ENCODE measurements around the gene PABPN1L.
"Not testable (repeated sequence)": the region's sequence is repeated elsewhere in the genome, so short reads cannot be mapped to it uniquely, and the experiment has no call there.

The PABPN1L gene

GRCh38 chr16:88900662-88901052, 34.2 kb upstream of the PABPN1L start:
- no peaks in the 10 kb centered on the region for H3K36me3 ChIP-seq (ENCODE audit: control insufficient read depth, insufficient read depth, low read length)
- no peaks in the 10 kb centered on the region for H3K9me3 ChIP-seq (ENCODE audit: control insufficient read depth, low read length)
- H3K27ac ChIP-seq (ENCODE audit: low read depth, low read length, severe bottlenecking) = no peak overlapping the region
- WGBS, 2 experiments (ENCODE audit: insufficient coverage in 2 of 2) = 94 to 96% methylated on average over 10 to 12 of the region's 12 CpGs
- H3K4me3 ChIP-seq (ENCODE audit: extremely low read depth, insufficient read depth, low read length, poor library complexity, severe bottlenecking) = no peak overlapping the region
- H3K4me1 ChIP-seq (ENCODE audit: control insufficient read depth, insufficient read depth, low read length, poor library complexity, severe bottlenecking) = no peaks in the 10 kb centered on the region

- Histone ChIP-seq H3K4me3 (ENCODE audit: extremely low read depth, insufficient read depth, low read length, poor library complexity, severe bottlenecking) (no peak overlapping the region), H3K9me3 (ENCODE audit: control insufficient read depth, low read length) (no peaks in the 10 kb centered on the region), H3K4me1 (ENCODE audit: control insufficient read depth, insufficient read depth, low read length, poor library complexity, severe bottlenecking) (no peaks in the 10 kb centered on the region), H3K36me3 (ENCODE audit: control insufficient read depth, insufficient read depth, low read length) (no peaks in the 10 kb centered on the region), H3K27ac (ENCODE audit: low read depth, low read length, severe bottlenecking) (no peak overlapping the region)
- 89 to 91% methylated on average over 41 of the region's 41 CpGs for WGBS, 2 experiments (ENCODE audit: insufficient coverage in 2 of 2)
Observed at GRCh38 chr16:88899901-88900661, 33.6 kb upstream of the PABPN1L start.

- no peak overlapping the region for H3K27ac ChIP-seq (ENCODE audit: low read depth, low read length, severe bottlenecking)
- WGBS, 2 experiments (ENCODE audit: insufficient coverage in 2 of 2) = 91 to 95% methylated on average over 30 to 33 of the region's 34 CpGs
- H3K36me3 ChIP-seq (ENCODE audit: control insufficient read depth, insufficient read depth, low read length) = no peaks in the 10 kb centered on the region
- H3K4me1 ChIP-seq (ENCODE audit: control insufficient read depth, insufficient read depth, low read length, poor library complexity, severe bottlenecking) = no peaks in the 10 kb centered on the region
- no peak overlapping the region for H3K4me3 ChIP-seq (ENCODE audit: extremely low read depth, insufficient read depth, low read length, poor library complexity, severe bottlenecking)
- no peaks in the 10 kb centered on the region for H3K9me3 ChIP-seq (ENCODE audit: control insufficient read depth, low read length)
Observed at GRCh38 chr16:88897696-88898425, 31.4 kb upstream of the PABPN1L start.

- Histone ChIP-seq H3K9me3 (ENCODE audit: control insufficient read depth, low read length) (no peaks in the 10 kb centered on the region), H3K27ac (ENCODE audit: low read depth, low read length, severe bottlenecking) (no peak overlapping the region), H3K4me1 (ENCODE audit: control insufficient read depth, insufficient read depth, low read length, poor library complexity, severe bottlenecking) (no peaks in the 10 kb centered on the region), H3K36me3 (ENCODE audit: control insufficient read depth, insufficient read depth, low read length) (no peaks in the 10 kb centered on the region), H3K4me3 (ENCODE audit: extremely low read depth, insufficient read depth, low read length, poor library complexity, severe bottlenecking) (no peak overlapping the region)
- 91 to 92% methylated on average over 53 to 57 of the region's 57 CpGs for WGBS, 2 experiments (ENCODE audit: insufficient coverage in 2 of 2)
Observed at GRCh38 chr16:88896238-88897070, 30.0 kb upstream of the PABPN1L start.

GRCh38 chr16:88895335-88895734, 28.9 kb upstream of the PABPN1L start:
- Histone ChIP-seq H3K9me3 (ENCODE audit: control insufficient read depth, low read length) (no peaks in the 10 kb centered on the region), H3K4me1 (ENCODE audit: control insufficient read depth, insufficient read depth, low read length, poor library complexity, severe bottlenecking) (no peaks in the 10 kb centered on the region), H3K27ac (ENCODE audit: low read depth, low read length, severe bottlenecking) (no peak overlapping the region), H3K4me3 (ENCODE audit: extremely low read depth, insufficient read depth, low read length, poor library complexity, severe bottlenecking) (no peak overlapping the region), H3K36me3 (ENCODE audit: control insufficient read depth, insufficient read depth, low read length) (no peaks in the 10 kb centered on the region)
- 91 to 94% methylated on average over 20 to 21 of the region's 22 CpGs for WGBS, 2 experiments (ENCODE audit: insufficient coverage in 2 of 2)

- 84 to 89% methylated on average over 19 to 20 of the region's 21 CpGs for WGBS, 2 experiments (ENCODE audit: insufficient coverage in 2 of 2)
- H3K27ac ChIP-seq (ENCODE audit: low read depth, low read length, severe bottlenecking) = no peak overlapping the region
- H3K36me3 ChIP-seq (ENCODE audit: control insufficient read depth, insufficient read depth, low read length) = no peaks in the 10 kb centered on the region
- H3K4me1 ChIP-seq (ENCODE audit: control insufficient read depth, insufficient read depth, low read length, poor library complexity, severe bottlenecking) = no peaks in the 10 kb centered on the region
- no peak overlapping the region for H3K4me3 ChIP-seq (ENCODE audit: extremely low read depth, insufficient read depth, low read length, poor library complexity, severe bottlenecking)
- H3K9me3 ChIP-seq (ENCODE audit: control insufficient read depth, low read length) = no peaks in the 10 kb centered on the region
Observed at GRCh38 chr16:88894681-88895300, 28.3 kb upstream of the PABPN1L start.

- H3K9me3 ChIP-seq (ENCODE audit: control insufficient read depth, low read length); H3K36me3 ChIP-seq (ENCODE audit: control insufficient read depth, insufficient read depth, low read length); H3K4me1 ChIP-seq (ENCODE audit: control insufficient read depth, insufficient read depth, low read length, poor library complexity, severe bottlenecking); H3K27ac ChIP-seq (ENCODE audit: low read depth, low read length, severe bottlenecking); H3K4me3 ChIP-seq (ENCODE audit: extremely low read depth, insufficient read depth, low read length, poor library complexity, severe bottlenecking): not testable (repeated sequence)
- WGBS, 2 experiments (ENCODE audit: insufficient coverage in 2 of 2) = 98 to 100% methylated on average over 3 of the region's 6 CpGs
Observed at GRCh38 chr16:88894266-88894665, 27.8 kb upstream of the PABPN1L start.

- Histone ChIP-seq H3K9me3 (ENCODE audit: control insufficient read depth, low read length) (no peaks in the 10 kb centered on the region), H3K27ac (ENCODE audit: low read depth, low read length, severe bottlenecking) (no peak overlapping the region), H3K36me3 (ENCODE audit: control insufficient read depth, insufficient read depth, low read length) (no peaks in the 10 kb centered on the region), H3K4me3 (ENCODE audit: extremely low read depth, insufficient read depth, low read length, poor library complexity, severe bottlenecking) (no peak overlapping the region), H3K4me1 (ENCODE audit: control insufficient read depth, insufficient read depth, low read length, poor library complexity, severe bottlenecking) (no peaks in the 10 kb centered on the region)
- WGBS, 2 experiments (ENCODE audit: insufficient coverage in 2 of 2) = 80 to 88% methylated on average over 14 to 17 of the region's 19 CpGs
Observed at GRCh38 chr16:88893127-88893968, 26.9 kb upstream of the PABPN1L start.

GRCh38 chr16:88892065-88892464, 25.6 kb upstream of the PABPN1L start:
- no peaks in the 10 kb centered on the region for H3K36me3 ChIP-seq (ENCODE audit: control insufficient read depth, insufficient read depth, low read length)
- no peak overlapping the region for H3K4me3 ChIP-seq (ENCODE audit: extremely low read depth, insufficient read depth, low read length, poor library complexity, severe bottlenecking)
- 90 to 92% methylated on average over 19 to 20 of the region's 20 CpGs for WGBS, 2 experiments (ENCODE audit: insufficient coverage in 2 of 2)
- no peaks in the 10 kb centered on the region for H3K9me3 ChIP-seq (ENCODE audit: control insufficient read depth, low read length)
- H3K27ac ChIP-seq (ENCODE audit: low read depth, low read length, severe bottlenecking) = no peak overlapping the region
- H3K4me1 ChIP-seq (ENCODE audit: control insufficient read depth, insufficient read depth, low read length, poor library complexity, severe bottlenecking) = no peaks in the 10 kb centered on the region

- H3K27ac ChIP-seq (ENCODE audit: low read depth, low read length, severe bottlenecking) = no peak overlapping the region
- H3K4me1 ChIP-seq (ENCODE audit: control insufficient read depth, insufficient read depth, low read length, poor library complexity, severe bottlenecking) = no peaks in the 10 kb centered on the region
- no peaks in the 10 kb centered on the region for H3K36me3 ChIP-seq (ENCODE audit: control insufficient read depth, insufficient read depth, low read length)
- WGBS, 2 experiments (ENCODE audit: insufficient coverage in 2 of 2) = 85 to 92% methylated on average over 9 to 16 of the region's 16 CpGs
- H3K4me3 ChIP-seq (ENCODE audit: extremely low read depth, insufficient read depth, low read length, poor library complexity, severe bottlenecking) = no peak overlapping the region
- no peaks in the 10 kb centered on the region for H3K9me3 ChIP-seq (ENCODE audit: control insufficient read depth, low read length)
Observed at GRCh38 chr16:88891083-88891482, 24.6 kb upstream of the PABPN1L start.

Data from mesodermal cell (in vitro differentiated cells).